MM.1S (cell line): ENCODE data around the gene REXO4.

Experiments
- DNase-seq: peaks from one replicate; pipeline ENCODE4 v3.0.0-alpha.2; 2015
- H2AFZ ChIP-seq: fragments of 300-600 bp; sonication (generic); 2 replicates; pipeline ENCODE4 v1.6.0; 2016; ENCODE audit warnings: antibody characterized with exemption, low read length
- H3F3A ChIP-seq: fragments of 300-600 bp; sonication (generic); 2 replicates; pipeline ENCODE4 v1.6.1; 2016; ENCODE audit warnings: mild to moderate bottlenecking, antibody characterized with exemption, low read length, moderate library complexity, mixed read lengths; ENCODE audit not compliant: insufficient read depth
- H3K27ac ChIP-seq: fragments of 300-600 bp; sonication (generic); 2 replicates; pipeline ENCODE4 v1.5.1; 2016; ENCODE audit warnings: mild to moderate bottlenecking, low read length
- H3K27me3 ChIP-seq: fragments of 300-600 bp; sonication (generic); replicated peaks from 2 replicates; pipeline ENCODE4 v1.6.0; 2016; ENCODE audit warnings: low read length; ENCODE audit not compliant: insufficient read depth
- H3K36me3 ChIP-seq: fragments of 300-600 bp; sonication (generic); replicated peaks from 2 replicates; pipeline ENCODE4 v1.6.1; 2016; ENCODE audit warnings: mild to moderate bottlenecking, low read length, mixed read lengths; ENCODE audit not compliant: insufficient read depth
- H3K4me1 ChIP-seq: fragments of 300-600 bp; sonication (generic); 2 replicates; pipeline ENCODE4 v1.6.1; 2016; ENCODE audit warnings: low read length, mixed read lengths
- H3K4me2 ChIP-seq: fragments of 300-600 bp; sonication (generic); 2 replicates; pipeline ENCODE4 v1.6.0; 2016; ENCODE audit warnings: low read depth, low read length
- H3K4me3 ChIP-seq: fragments of 300-600 bp; sonication (generic); 2 replicates; pipeline ENCODE4 v1.5.1; 2016; ENCODE audit warnings: low read length, mixed read lengths
- H3K79me2 ChIP-seq: fragments of 300-600 bp; sonication (generic); 2 replicates; pipeline ENCODE4 v1.6.1; 2016; ENCODE audit warnings: mixed run types, low read length, mixed read lengths
- H3K9ac ChIP-seq: fragments of 300-600 bp; sonication (generic); 2 replicates; pipeline ENCODE4 v1.6.1; 2016; ENCODE audit warnings: low read length, mixed read lengths
- H3K9me2 ChIP-seq: fragments of 300-600 bp; sonication (generic); replicated peaks from 2 replicates; pipeline ENCODE4 v1.6.1; 2016; ENCODE audit warnings: mild to moderate bottlenecking, low read length, mixed read lengths; ENCODE audit not compliant: insufficient read depth
- H3K9me3 ChIP-seq: fragments of 300-600 bp; sonication (generic); replicated peaks from 2 replicates; pipeline ENCODE4 v1.6.1; 2016; ENCODE audit warnings: mild to moderate bottlenecking, low read length, mixed read lengths; ENCODE audit not compliant: insufficient read depth
- H4K20me1 ChIP-seq: fragments of 300-600 bp; sonication (generic); 2 replicates; pipeline ENCODE4 v1.6.1; 2016; ENCODE audit warnings: mild to moderate bottlenecking, low read length, moderate library complexity, mixed read lengths; ENCODE audit not compliant: insufficient read depth
- CTCF ChIP-seq: fragments of 300-600 bp; sonication (generic); IDR thresholded peaks from 2 replicates; pipeline ENCODE4 v1.5.1; 2016; ENCODE audit warnings: antibody characterized with exemption, low read length, mixed read lengths
- EZH2 ChIP-seq: fragments of 300-600 bp; sonication (generic); optimal IDR thresholded peaks from 2 replicates; pipeline ENCODE3; 2017; ENCODE audit warnings: low read depth, mild to moderate bottlenecking, antibody characterized with exemption, low read length, mixed read lengths
- EZH2phosphoT487 ChIP-seq: fragments of 300-600 bp; sonication (generic); IDR thresholded peaks from 2 replicates; pipeline ENCODE4 v1.6.1; 2018; ENCODE audit warnings: antibody characterized with exemption, low read length

The REXO4 gene

GRCh38 chr9:133400292-133400691 lies 17.5 kb downstream of the REXO4 start:
- Histone ChIP-seq H3K9me3 (no peaks in the 10 kb centered on the region), H3K4me2 (no peak overlapping the region), H3K27ac (no peak overlapping the region), H3K79me2 (no peaks in the 10 kb centered on the region), H3K9ac (no peak overlapping the region), H3K9me2 (no peaks in the 10 kb centered on the region), H3K36me3 (no peaks in the 10 kb centered on the region), H3K4me1 (no peaks in the 10 kb centered on the region), H2AFZ (no peak overlapping the region), H3F3A (no peaks in the 10 kb centered on the region), H3K4me3 (no peak overlapping the region), H3K27me3 (peaks cover 34% of the 10 kb centered on the region), H4K20me1 (no peaks in the 10 kb centered on the region)
- TF ChIP-seq CTCF (no peak), EZH2phosphoT487 (no peak), EZH2 (no peak)
- no peak for DNase-seq

GRCh38 chr9:133397895-133398294 lies 19.9 kb downstream of the REXO4 start:
- Histone ChIP-seq H3K9me3 (no peaks in the 10 kb centered on the region), H3K27ac (no peak overlapping the region), H3K36me3 (no peaks in the 10 kb centered on the region), H4K20me1 (no peaks in the 10 kb centered on the region), H3K4me1 (no peaks in the 10 kb centered on the region), H3K4me3 (no peak overlapping the region), H3K9ac (no peak overlapping the region), H3K4me2 (no peak overlapping the region), H3K27me3 (peaks cover 45% of the 10 kb centered on the region), H2AFZ (no peak overlapping the region), H3K9me2 (no peaks in the 10 kb centered on the region), H3F3A (no peaks in the 10 kb centered on the region), H3K79me2 (no peaks in the 10 kb centered on the region)
- DNase-seq = no peak
- no peak for TF ChIP-seq EZH2phosphoT487
- TF ChIP-seq CTCF = no peak
- no peak for TF ChIP-seq EZH2

- Histone ChIP-seq H3K79me2 (no peaks in the 10 kb centered on the region), H4K20me1 (no peaks in the 10 kb centered on the region), H3K4me2 (no peak overlapping the region), H3K36me3 (no peaks in the 10 kb centered on the region), H3K9me3 (no peaks in the 10 kb centered on the region), H3F3A (no peaks in the 10 kb centered on the region), H3K4me1 (no peaks in the 10 kb centered on the region), H3K27me3 (peaks cover 45% of the 10 kb centered on the region), H3K9me2 (no peaks in the 10 kb centered on the region), H3K27ac (no peak overlapping the region), H3K9ac (no peak overlapping the region), H2AFZ (no peak overlapping the region), H3K4me3 (no peak overlapping the region)
- DNase-seq = no peak
- TF ChIP-seq EZH2phosphoT487 (no peak), EZH2 (no peak), CTCF (no peak)
Observed at GRCh38 chr9:133397370-133397769, 20.4 kb downstream of the REXO4 start.
